ENCODE data around the gene MCTP1. TPM values are rescaled to one million over a fixed set of nuclear protein-coding genes. Genes with fewer than 3 reads are reported as not detected.
A peak's percentile ranks its signal among the peaks of the same experiment; 100 is the strongest.

Gene MCTP1
- total RNA-seq, 2 experiments from 2014 or later: 0.42 TPM; not detected in 1

DNA sequence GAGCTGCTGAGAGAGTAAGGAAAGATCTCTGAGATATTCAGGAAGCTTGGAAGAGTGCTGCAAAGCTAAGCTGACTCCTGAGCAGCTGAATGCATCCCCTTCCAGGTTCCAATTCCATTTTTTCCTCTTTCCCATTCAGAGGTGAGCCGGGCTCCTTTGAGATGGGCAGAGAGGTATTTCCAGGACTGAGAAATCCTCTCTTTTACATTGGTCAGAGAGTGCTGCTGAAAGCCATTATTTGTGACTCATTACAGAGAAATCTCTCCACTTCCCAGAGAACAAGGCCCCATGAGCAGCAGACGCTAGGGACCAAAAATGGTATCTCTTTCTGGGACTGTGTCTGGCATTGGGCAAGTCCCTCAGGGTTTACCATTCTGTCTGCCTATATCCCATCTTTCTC lies 3.7 kb downstream of the MCTP1 start:
- no peak for DNase-seq
- ChIA-PET CTCF (no interaction called here), POLR2A (no interaction called here)
- Mint-ChIP-seq H3K27me3 (ENCODE audit: low read depth) (peaks cover 31% of the 10 kb centered on the region), H3K4me1 (ENCODE audit: low read depth) (peaks cover 12% of the 10 kb centered on the region), H3K27ac (no peak overlapping the region), H3K36me3 (ENCODE audit: low read depth) (no peaks in the 10 kb centered on the region), H3K9me3 (ENCODE audit: insufficient read depth) (no peaks in the 10 kb centered on the region), H3K4me3 (no peak overlapping the region)
- ATAC-seq: no peak

DNA sequence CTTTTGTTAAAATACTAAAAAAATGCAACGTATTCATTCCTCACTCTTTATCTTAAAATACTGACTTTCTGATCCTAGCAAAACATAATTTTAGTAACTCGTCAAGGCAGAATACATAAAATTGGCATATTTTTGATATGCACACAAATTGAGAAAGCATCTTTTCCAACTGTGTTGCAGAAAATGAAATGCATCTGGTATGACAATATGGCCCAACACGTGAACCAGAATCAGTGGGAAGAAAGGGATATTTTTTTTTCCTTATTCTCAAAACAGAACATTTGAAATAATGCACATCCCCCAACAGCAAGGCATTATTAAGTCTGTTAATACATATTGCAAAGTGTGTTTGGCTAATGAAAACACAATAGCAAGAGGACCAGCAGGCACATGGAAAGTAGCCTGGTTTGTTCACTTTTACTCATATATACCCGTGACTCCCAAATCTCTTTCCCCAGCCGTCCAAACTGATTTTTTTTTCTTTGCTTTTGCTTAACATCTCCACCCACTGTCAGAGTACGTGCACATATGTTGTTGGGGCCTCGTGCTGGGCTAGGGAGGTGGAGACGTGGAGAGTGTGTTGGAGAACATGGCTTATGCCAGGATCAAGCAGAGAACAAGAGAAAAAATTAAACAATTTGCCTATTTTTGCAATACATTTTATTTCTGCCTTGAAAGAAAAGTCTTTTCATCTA lies 4.3 kb downstream of the MCTP1 start:
- H3K27ac Mint-ChIP-seq: no peak overlapping the region
- H3K4me1 Mint-ChIP-seq (ENCODE audit: low read depth): peaks cover 11% of the 10 kb centered on the region
- ATAC-seq: no peak
- H3K9me3 Mint-ChIP-seq (ENCODE audit: insufficient read depth): no peaks in the 10 kb centered on the region
- CTCF ChIA-PET: interaction anchor here (0.7 kb wide), 1 partner anchor 384 kb away, joined by 3 read pairs; no protein-coding TSS in a partner anchor
- no peak overlapping the region for H3K4me3 Mint-ChIP-seq
- H3K27me3 Mint-ChIP-seq (ENCODE audit: low read depth): peaks cover 28% of the 10 kb centered on the region
- POLR2A ChIA-PET: no interaction called here
- DNase-seq: no peak
- no peaks in the 10 kb centered on the region for H3K36me3 Mint-ChIP-seq (ENCODE audit: low read depth)

DNA sequence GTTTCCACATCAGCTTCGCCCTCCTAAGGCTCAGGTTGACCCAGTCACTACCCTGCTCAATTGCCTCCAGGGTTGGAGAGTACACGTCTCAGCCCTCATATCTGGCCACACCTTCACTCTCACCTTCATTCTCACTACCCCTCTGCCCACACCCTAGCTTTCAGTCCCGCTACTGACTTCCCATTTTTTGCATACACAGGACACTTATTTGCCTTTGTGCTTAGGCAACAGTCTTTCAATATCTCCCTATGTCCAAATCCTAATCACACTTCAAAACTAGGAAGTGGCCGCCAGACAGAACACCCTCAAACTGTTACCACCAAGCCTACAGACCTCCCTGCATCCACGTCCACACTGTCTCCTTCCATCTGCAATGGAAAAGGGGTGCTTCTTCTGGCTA lies 10.9 kb downstream of the MCTP1 start:
- POLR2A ChIA-PET: no interaction called here
- ATAC-seq (no peak), DNase-seq (no peak)
- Mint-ChIP-seq H3K36me3 (ENCODE audit: low read depth) (no peaks in the 10 kb centered on the region), H3K27ac (no peak overlapping the region), H3K4me1 (ENCODE audit: low read depth) (no peaks in the 10 kb centered on the region), H3K27me3 (ENCODE audit: low read depth) (peaks cover 6% of the 10 kb centered on the region), H3K4me3 (no peak overlapping the region), H3K9me3 (ENCODE audit: insufficient read depth) (no peaks in the 10 kb centered on the region)
- CTCF ChIA-PET: interaction anchor here (0.6 kb wide), 1 partner anchor 304 kb away, joined by 3 read pairs; no protein-coding TSS in a partner anchor

DNA sequence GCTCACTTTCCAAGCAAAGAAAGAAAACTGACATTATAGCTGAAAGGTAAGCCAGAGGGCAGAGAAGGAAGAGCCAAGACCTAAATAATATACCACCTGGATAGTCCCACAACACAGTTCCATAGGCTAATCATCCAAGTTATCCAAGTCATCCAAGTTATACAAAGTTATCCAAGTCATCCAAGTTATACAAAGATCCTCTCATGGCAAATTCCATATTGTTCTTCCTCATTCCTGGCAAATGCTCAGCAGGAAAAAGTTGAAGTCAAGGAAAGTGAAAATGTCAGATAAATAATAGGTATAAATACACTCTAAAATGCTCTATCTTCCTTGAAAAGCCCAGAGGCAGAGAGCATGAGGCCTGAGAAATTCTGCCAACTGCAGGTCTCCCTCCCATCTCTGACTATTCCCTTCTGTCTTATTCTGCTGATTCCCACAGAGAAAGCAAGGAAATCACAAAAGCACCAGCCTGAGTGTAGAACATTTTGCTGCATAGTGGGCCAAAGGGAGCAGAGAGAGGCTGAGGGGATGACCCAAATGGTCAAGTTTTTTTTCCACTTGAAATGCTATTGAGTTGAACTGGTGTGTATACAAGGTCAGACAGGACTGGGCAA lies 12.5 kb downstream of the MCTP1 start:
- no peak for ATAC-seq
- H3K27me3 Mint-ChIP-seq (ENCODE audit: low read depth): peaks cover 10% of the 10 kb centered on the region
- ChIA-PET CTCF (no interaction called here), POLR2A (no interaction called here)
- H3K4me3 Mint-ChIP-seq: no peak overlapping the region
- no peak for DNase-seq
- H3K36me3 Mint-ChIP-seq (ENCODE audit: low read depth): no peaks in the 10 kb centered on the region
- H3K27ac Mint-ChIP-seq: no peak overlapping the region
- no peaks in the 10 kb centered on the region for H3K4me1 Mint-ChIP-seq (ENCODE audit: low read depth)
- no peaks in the 10 kb centered on the region for H3K9me3 Mint-ChIP-seq (ENCODE audit: insufficient read depth)

DNA sequence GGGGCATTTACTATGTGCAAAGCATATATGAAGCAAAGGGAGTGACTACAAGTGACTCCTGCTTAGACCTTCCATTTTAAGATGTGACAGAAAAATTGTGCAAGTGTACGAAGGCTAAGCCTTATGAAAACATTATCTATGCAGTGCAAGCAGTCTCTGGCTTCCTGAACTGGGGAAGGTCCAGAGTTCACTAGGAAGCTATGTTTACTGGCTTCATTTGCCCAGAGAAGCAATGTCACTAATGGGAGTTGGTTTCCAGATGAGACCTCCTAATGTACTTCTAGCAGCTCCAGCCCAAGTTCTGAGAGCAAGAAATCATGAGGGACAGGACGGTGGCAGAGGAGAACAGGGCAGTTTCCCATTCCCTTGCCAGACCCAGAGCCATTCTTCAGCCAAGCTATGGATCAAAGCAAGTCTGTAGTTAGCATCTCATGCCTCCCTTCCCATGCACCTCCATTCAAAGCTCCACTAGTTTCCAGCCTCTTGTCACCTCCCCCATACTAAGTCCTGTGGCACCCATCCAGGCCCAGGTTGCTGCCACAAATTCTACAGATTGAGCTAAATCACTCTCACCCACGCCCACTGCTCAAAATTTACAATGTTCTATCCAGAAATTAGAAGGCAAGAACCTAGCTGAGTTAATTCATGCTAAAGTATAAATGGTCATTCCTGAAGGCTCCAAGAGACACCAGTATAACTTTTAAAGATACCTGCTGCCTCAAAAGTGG lies 21.8 kb downstream of the MCTP1 start:
- Mint-ChIP-seq H3K4me3 (no peak overlapping the region), H3K27me3 (ENCODE audit: low read depth) (peaks cover 3% of the 10 kb centered on the region), H3K36me3 (ENCODE audit: low read depth) (no peaks in the 10 kb centered on the region), H3K27ac (no peak overlapping the region), H3K9me3 (ENCODE audit: insufficient read depth) (no peaks in the 10 kb centered on the region), H3K4me1 (ENCODE audit: low read depth) (no peaks in the 10 kb centered on the region)
- ATAC-seq: no peak
- POLR2A ChIA-PET: no interaction called here
- DNase-seq: no peak
- CTCF ChIA-PET: interaction anchor here (2.5 kb wide), 1 partner anchor 295 kb away, joined by 9 read pairs; no protein-coding TSS in a partner anchor

DNA sequence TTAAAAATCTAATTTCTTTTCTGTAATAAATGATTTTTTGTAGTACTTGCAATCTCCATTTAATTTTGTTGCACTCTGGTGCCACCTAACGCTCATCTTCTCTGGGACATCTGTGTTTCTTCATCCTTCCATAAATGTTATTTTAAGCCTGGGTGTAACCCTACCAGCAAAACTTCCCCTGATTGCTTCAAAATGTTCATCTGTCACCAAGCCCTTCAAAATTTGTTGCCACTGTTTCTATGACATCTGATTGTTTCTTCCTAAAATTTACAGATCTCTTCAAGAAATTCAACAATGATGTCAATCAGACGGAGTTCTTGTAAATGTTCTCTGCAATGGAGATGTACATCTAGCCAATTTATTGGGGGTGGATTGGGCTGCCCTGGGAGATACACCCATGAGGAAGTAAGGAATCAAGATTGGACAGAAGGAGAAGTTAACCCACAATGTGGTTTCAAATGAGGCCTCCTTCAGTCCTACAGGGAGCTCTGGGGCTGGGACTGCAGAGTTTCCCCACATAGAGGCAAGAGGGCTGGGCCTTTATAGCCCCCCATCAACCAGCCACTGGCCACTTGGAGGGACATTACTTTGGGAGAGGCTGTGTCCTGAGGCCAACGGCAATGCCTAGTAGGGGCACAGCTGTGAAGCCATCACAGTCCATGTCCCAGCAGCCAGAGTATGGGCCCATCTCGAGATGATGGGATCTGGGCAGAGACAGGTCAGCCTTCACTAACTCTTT lies 23.3 kb downstream of the MCTP1 start:
- ATAC-seq: no peak
- H3K4me3 Mint-ChIP-seq: no peak overlapping the region
- H3K36me3 Mint-ChIP-seq (ENCODE audit: low read depth): no peaks in the 10 kb centered on the region
- H3K27me3 Mint-ChIP-seq (ENCODE audit: low read depth): no peaks in the 10 kb centered on the region
- no peaks in the 10 kb centered on the region for H3K9me3 Mint-ChIP-seq (ENCODE audit: insufficient read depth)
- no peak overlapping the region for H3K27ac Mint-ChIP-seq
- no peaks in the 10 kb centered on the region for H3K4me1 Mint-ChIP-seq (ENCODE audit: low read depth)
- ChIA-PET CTCF (interaction anchor here (0.9 to 2.5 kb wide), 3 partner anchors 27 to 293 kb away, joined by 4 to 9 read pairs (median 5); no protein-coding TSS in a partner anchor), POLR2A (no interaction called here)
- DNase-seq: peak; percentile 27

DNA sequence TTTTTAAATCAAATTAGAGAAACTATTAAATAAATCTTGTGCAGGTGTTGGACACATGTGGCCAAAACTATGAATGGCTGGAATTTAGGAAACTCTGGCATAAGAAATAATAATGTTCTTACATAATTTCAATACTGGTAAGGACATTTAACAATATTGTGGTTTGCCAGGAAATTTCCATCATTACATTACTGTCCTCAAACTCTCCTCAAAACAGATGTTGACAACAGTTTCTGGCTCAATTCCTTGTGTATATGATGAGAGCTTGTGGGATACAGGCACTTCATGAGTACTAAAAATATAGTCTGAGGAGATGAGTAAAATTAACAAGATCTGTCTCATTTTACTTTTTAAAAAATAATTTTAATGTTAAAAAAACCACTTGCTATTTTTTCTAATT lies 27.9 kb downstream of the MCTP1 start:
- no peaks in the 10 kb centered on the region for H3K36me3 Mint-ChIP-seq (ENCODE audit: low read depth)
- no peaks in the 10 kb centered on the region for H3K9me3 Mint-ChIP-seq (ENCODE audit: insufficient read depth)
- CTCF ChIA-PET: no interaction called here
- no peak overlapping the region for H3K4me3 Mint-ChIP-seq
- no peak overlapping the region for H3K27ac Mint-ChIP-seq
- ATAC-seq (no peak), DNase-seq (no peak)
- H3K27me3 Mint-ChIP-seq (ENCODE audit: low read depth): peaks cover 3% of the 10 kb centered on the region
- H3K4me1 Mint-ChIP-seq (ENCODE audit: low read depth): no peaks in the 10 kb centered on the region
- POLR2A ChIA-PET: no interaction called here

DNA sequence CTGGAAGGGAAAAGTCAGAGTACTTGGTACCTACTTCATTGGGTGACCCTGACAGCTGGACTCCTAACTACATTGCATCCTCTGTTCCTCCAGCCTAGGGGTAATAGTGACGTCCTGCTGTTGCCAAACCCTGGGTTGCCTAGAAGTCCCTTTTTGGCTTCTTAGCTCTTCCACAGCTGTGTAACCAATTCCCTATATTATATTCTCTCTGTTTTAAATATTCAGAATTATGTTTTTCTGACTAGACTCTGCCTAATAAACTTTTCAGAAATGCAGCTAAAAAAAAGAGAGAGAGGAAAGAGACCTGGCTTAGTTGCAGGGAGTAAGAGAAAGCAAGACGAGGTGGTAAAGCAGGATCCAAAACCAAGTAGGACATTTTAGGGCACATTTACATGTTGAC lies 28.4 kb downstream of the MCTP1 start:
- H3K4me1 Mint-ChIP-seq (ENCODE audit: low read depth): no peaks in the 10 kb centered on the region
- no peak for ATAC-seq
- H3K27me3 Mint-ChIP-seq (ENCODE audit: low read depth): peaks cover 3% of the 10 kb centered on the region
- DNase-seq: no peak
- no peak overlapping the region for H3K27ac Mint-ChIP-seq
- H3K9me3 Mint-ChIP-seq (ENCODE audit: insufficient read depth): no peaks in the 10 kb centered on the region
- POLR2A ChIA-PET: no interaction called here
- no peaks in the 10 kb centered on the region for H3K36me3 Mint-ChIP-seq (ENCODE audit: low read depth)
- CTCF ChIA-PET: no interaction called here
- no peak overlapping the region for H3K4me3 Mint-ChIP-seq

DNA sequence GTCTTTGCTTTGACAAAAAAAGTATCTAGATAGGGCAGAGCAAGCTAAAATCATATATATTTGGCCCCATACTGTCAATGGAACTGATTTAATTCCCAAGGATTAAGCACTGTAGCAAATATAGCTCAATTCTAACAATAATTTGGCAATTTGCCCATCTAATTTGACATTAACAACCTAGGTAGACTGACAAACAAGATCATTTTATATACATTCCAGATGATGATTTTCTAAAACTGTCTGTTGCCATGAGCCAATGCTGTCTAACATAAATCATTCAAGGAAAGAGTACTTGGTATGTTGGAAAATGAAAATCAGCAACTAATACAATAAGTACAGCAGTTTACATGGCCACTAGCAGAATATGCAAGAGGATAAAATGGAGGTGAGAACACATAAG lies 32.1 kb downstream of the MCTP1 start:
- Mint-ChIP-seq H3K4me1 (ENCODE audit: low read depth) (no peaks in the 10 kb centered on the region), H3K36me3 (ENCODE audit: low read depth) (no peaks in the 10 kb centered on the region), H3K27me3 (ENCODE audit: low read depth) (peaks cover 3% of the 10 kb centered on the region), H3K4me3 (no peak overlapping the region), H3K9me3 (ENCODE audit: insufficient read depth) (no peaks in the 10 kb centered on the region), H3K27ac (no peak overlapping the region)
- ChIA-PET CTCF (interaction anchor here (1.6 kb wide), 1 partner anchor 285 kb away, joined by 4 read pairs; no protein-coding TSS in a partner anchor), POLR2A (no interaction called here)
- ATAC-seq (no peak), DNase-seq (no peak)

DNA sequence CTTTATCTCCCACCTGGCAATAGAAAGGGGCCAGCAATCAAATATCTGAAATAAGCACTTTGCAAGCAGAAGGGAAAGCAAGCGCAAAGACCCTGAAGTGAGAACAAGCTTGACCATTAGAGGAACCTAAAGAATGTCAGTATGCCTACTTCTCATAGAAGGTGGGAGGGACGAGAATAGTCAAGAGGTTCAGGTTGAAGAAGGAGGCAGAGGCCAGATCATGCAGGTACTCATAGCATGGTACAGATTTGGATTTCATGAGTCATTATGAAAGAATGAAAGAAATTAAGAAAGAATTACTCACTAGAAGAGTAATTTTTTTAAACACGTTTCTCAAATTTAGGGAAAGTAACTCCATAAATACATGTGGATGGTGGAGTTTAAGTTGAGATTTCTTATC lies 33.7 kb downstream of the MCTP1 start:
- CTCF ChIA-PET: no interaction called here
- Mint-ChIP-seq H3K36me3 (ENCODE audit: low read depth) (no peaks in the 10 kb centered on the region), H3K4me3 (no peak overlapping the region), H3K9me3 (ENCODE audit: insufficient read depth) (no peaks in the 10 kb centered on the region), H3K27me3 (ENCODE audit: low read depth) (peaks cover 3% of the 10 kb centered on the region), H3K4me1 (ENCODE audit: low read depth) (no peaks in the 10 kb centered on the region), H3K27ac (no peak overlapping the region)
- DNase-seq (no peak), ATAC-seq (no peak)
- POLR2A ChIA-PET: no interaction called here

DNA sequence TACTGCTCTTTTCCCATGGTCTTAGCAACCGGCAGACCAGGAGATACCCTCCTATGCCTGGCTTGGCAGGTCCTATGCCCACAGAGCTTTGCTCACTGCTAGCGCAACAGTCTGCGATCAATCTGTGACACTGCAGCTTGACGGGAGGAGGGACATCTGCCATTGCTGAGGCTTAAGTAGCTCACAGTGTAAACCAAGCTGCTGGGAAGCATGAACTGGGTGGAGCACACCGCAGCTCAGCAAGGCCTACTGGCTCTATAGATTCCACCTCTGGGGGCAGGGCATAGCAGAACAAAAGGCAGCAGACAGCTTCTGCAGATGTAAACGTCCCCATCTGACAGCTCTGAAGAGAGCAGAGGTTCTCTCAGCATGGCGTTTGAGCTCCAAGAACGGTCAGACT lies 40.4 kb downstream of the MCTP1 start:
- no peaks in the 10 kb centered on the region for H3K27me3 Mint-ChIP-seq (ENCODE audit: low read depth)
- ChIA-PET POLR2A (no interaction called here), CTCF (no interaction called here)
- no peak for DNase-seq
- no peak overlapping the region for H3K4me3 Mint-ChIP-seq
- no peak for ATAC-seq
- H3K36me3 Mint-ChIP-seq (ENCODE audit: low read depth): no peaks in the 10 kb centered on the region
- no peaks in the 10 kb centered on the region for H3K4me1 Mint-ChIP-seq (ENCODE audit: low read depth)
- no peak overlapping the region for H3K27ac Mint-ChIP-seq
- H3K9me3 Mint-ChIP-seq (ENCODE audit: insufficient read depth): no peaks in the 10 kb centered on the region

DNA sequence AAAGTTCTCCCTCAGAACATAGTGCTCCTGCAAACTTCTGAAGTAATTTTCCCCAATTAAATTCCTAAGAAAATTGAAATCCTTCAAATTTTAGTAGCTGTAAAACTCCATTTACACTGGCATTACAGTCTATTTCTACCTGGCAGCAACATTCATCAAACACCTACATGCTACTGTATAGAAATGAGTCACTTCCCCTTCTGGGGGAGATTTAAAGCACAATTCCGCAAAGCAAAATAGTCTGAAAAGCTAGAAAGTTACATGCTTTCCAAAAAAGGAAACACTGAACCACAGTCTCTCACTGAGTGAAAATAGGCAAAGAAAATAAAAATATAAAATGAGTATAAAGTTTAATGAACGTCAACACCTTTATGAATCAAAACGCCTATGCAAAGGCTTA lies 43.3 kb downstream of the MCTP1 start:
- H3K4me3 Mint-ChIP-seq: no peak overlapping the region
- H3K27me3 Mint-ChIP-seq (ENCODE audit: low read depth): no peaks in the 10 kb centered on the region
- no peak for DNase-seq
- POLR2A ChIA-PET: no interaction called here
- H3K36me3 Mint-ChIP-seq (ENCODE audit: low read depth): no peaks in the 10 kb centered on the region
- no peaks in the 10 kb centered on the region for H3K9me3 Mint-ChIP-seq (ENCODE audit: insufficient read depth)
- CTCF ChIA-PET: no interaction called here
- H3K4me1 Mint-ChIP-seq (ENCODE audit: low read depth): no peaks in the 10 kb centered on the region
- ATAC-seq: no peak
- H3K27ac Mint-ChIP-seq: no peak overlapping the region
